Mesothelial cell of epicardium (in vitro differentiated cells): ENCODE results near the gene DUSP16. TPM values are rescaled to one million over a fixed set of nuclear protein-coding genes. Genes with fewer than 3 reads are reported as not detected.

Experiments
- DNase-seq, 2 experiments: peaks; one replicate each; pipeline ENCODE4 v3.0.0; 2021; ENCODE audit warnings: low spot score in 2 of 2; ENCODE audit not compliant: unreplicated experiment in 2 of 2
- H3K27ac Mint-ChIP-seq: 2 replicates; pipeline ENCODE4 v1.8.0; 2021; ENCODE audit warnings: mixed read lengths
- H3K27me3 Mint-ChIP-seq: 2 replicates; pipeline ENCODE4 v1.8.0; 2021; ENCODE audit warnings: low read depth, mixed read lengths
- H3K36me3 Mint-ChIP-seq: 2 replicates; pipeline ENCODE4 v1.8.0; 2021; ENCODE audit warnings: mixed read lengths
- H3K4me1 Mint-ChIP-seq: 2 replicates; pipeline ENCODE4 v1.8.0; 2021; ENCODE audit warnings: mixed read lengths
- H3K4me3 Mint-ChIP-seq: 2 replicates; pipeline ENCODE4 v1.8.0; 2021; ENCODE audit warnings: mild to moderate bottlenecking, moderate library complexity, mixed read lengths
- H3K9me3 Mint-ChIP-seq: 2 replicates; pipeline ENCODE4 v1.8.0; 2021; ENCODE audit warnings: mixed read lengths
- total RNA-seq: library from RNA; stranded (reverse); gene quantifications from 3 replicates; pipeline ENCODE4 v1.2.1, GENCODE V29; 2021
- TF ChIP-seq, protein P1 (sequence below): fragments of 200-600 bp; sonication (generic); IDR thresholded peaks from one replicate; pipeline ENCODE4 v1.5.0; 2021; ENCODE audit warnings: antibody characterized with exemption; ENCODE audit not compliant: unreplicated experiment

DUSP16 gene
- total RNA-seq, 1 donor from 2014 or later, result 31.5 TPM

DNA sequence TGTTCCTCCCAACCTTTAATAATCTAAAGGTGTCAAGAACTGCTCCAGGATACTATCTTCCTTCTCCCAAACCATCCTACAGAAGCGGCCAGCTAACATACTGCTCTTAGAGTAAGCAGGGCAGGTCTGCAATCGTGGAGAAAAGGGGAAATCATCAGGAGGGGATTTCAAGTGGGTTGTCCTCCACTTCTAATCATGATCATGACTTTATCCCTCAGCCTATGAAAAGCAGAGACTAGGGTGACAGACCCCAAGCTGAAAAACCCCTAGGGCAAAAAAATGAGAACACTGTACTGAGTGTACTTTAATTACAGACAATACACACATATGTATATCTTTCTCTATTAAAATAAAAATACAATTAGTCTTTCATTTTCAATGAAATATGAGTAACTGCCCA lies 13.9 kb downstream of the DUSP16 start:
- Mint-ChIP-seq H3K27ac (no peak overlapping the region), H3K36me3 (peaks cover 2% of the 10 kb centered on the region), H3K27me3 (no peaks in the 10 kb centered on the region), H3K4me1 (peaks cover 6% of the 10 kb centered on the region), H3K9me3 (no peaks in the 10 kb centered on the region), H3K4me3 (no peak overlapping the region)
- no peak for DNase-seq
- TF ChIP-seq, protein P1, sequence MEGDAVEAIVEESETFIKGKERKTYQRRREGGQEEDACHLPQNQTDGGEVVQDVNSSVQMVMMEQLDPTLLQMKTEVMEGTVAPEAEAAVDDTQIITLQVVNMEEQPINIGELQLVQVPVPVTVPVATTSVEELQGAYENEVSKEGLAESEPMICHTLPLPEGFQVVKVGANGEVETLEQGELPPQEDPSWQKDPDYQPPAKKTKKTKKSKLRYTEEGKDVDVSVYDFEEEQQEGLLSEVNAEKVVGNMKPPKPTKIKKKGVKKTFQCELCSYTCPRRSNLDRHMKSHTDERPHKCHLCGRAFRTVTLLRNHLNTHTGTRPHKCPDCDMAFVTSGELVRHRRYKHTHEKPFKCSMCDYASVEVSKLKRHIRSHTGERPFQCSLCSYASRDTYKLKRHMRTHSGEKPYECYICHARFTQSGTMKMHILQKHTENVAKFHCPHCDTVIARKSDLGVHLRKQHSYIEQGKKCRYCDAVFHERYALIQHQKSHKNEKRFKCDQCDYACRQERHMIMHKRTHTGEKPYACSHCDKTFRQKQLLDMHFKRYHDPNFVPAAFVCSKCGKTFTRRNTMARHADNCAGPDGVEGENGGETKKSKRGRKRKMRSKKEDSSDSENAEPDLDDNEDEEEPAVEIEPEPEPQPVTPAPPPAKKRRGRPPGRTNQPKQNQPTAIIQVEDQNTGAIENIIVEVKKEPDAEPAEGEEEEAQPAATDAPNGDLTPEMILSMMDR, result no peak

DNA sequence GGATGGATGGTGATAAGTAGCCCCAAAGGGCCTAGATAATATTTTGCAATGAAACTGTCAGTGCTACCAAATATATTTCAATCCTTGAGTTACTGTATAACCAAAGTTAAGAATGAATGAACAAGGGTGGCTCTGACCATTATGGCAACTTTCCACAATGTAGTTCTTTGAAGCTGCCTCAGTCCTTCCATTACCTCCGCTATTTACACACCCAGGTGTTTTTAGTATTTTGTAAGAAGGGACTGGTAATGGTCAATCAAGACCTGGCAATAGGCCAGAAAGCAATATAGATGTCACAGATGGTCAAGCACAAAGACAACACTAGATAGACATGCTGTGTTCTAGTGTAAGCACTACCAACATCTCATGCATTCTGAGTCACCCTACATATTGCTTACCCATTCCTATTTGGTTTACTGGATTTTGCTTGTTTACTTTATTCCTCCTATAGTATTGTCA lies 16.3 kb downstream of the DUSP16 start:
- no peak for DNase-seq
- peaks cover 5% of the 10 kb centered on the region for H3K36me3 Mint-ChIP-seq
- H3K4me1 Mint-ChIP-seq, result peaks cover 9% of the 10 kb centered on the region
- no peaks in the 10 kb centered on the region for H3K9me3 Mint-ChIP-seq
- no peak overlapping the region for H3K4me3 Mint-ChIP-seq
- H3K27me3 Mint-ChIP-seq, result no peaks in the 10 kb centered on the region
- no peak overlapping the region for H3K27ac Mint-ChIP-seq
- TF ChIP-seq, protein P1, result no peak

DNA sequence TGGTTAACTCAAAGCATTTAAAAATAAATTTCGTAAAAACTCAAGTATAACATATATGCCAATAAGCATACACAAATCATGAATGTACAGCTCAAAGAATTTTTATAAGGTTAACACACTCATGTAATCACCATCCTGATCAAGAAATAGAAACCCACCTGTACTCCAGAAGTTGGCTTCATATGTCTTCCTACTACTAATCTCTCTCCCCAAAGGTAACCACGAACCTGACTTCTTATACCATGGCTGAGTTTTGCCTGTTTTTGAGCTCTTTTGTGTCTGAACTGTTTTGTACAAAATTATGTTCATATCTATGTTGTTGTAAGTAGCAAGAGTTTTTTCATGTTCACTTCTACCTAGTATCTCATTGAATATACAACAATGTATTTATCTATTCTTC lies 18.7 kb downstream of the DUSP16 start:
- no peak for DNase-seq
- H3K4me1 Mint-ChIP-seq, result peaks cover 14% of the 10 kb centered on the region
- H3K27ac Mint-ChIP-seq, result peak overlapping the region; percentile 61
- peaks cover 11% of the 10 kb centered on the region for H3K36me3 Mint-ChIP-seq
- no peaks in the 10 kb centered on the region for H3K27me3 Mint-ChIP-seq
- no peak overlapping the region for H3K4me3 Mint-ChIP-seq
- TF ChIP-seq, protein P1, result no peak
- no peaks in the 10 kb centered on the region for H3K9me3 Mint-ChIP-seq

DNA sequence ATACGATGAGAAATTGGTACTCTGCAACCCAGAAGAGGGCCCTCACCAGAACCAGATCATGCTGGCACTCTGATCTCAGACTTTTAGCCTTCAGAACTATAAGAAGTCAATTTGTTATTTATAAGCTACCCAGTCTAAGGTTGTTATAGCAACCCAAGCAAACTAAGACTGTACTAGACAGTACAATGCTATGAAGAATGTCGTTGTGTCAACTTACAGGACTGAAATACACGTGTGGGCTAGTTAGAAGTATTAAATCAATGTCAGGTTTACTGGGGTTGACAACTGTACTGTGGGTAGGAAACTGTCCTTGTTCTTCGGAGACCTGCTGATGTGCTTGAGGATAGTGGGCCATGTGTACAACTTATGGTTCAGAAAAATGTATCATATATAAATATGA lies 19.7 kb downstream of the DUSP16 start:
- H3K4me3 Mint-ChIP-seq, result no peak overlapping the region
- TF ChIP-seq, protein P1, result no peak
- no peaks in the 10 kb centered on the region for H3K9me3 Mint-ChIP-seq
- peaks cover 11% of the 10 kb centered on the region for H3K36me3 Mint-ChIP-seq
- no peak for DNase-seq
- H3K27ac Mint-ChIP-seq, result no peak overlapping the region
- no peaks in the 10 kb centered on the region for H3K27me3 Mint-ChIP-seq
- peaks cover 20% of the 10 kb centered on the region for H3K4me1 Mint-ChIP-seq

DNA sequence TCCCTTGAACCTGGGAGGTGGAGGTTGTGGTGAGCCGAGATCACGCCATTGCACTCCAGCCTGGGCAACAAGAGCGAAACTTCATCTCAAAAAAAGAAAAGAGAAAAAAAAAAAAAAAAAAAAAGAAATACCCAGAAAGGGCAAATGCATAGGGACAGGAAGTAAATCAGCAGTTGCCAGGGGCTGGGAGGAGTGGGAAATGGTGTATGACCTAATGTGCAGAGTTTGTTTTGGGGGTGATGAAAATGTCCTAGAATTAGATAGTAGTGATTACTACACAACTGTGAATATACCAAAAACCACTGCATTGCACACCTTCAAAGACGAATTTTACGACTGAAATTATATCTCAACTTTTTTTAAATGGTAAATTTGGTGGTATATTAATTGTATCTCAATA lies 20.4 kb downstream of the DUSP16 start:
- Mint-ChIP-seq H3K27me3 (no peaks in the 10 kb centered on the region), H3K4me1 (peaks cover 21% of the 10 kb centered on the region), H3K27ac (no peak overlapping the region), H3K36me3 (peaks cover 11% of the 10 kb centered on the region), H3K4me3 (no peak overlapping the region), H3K9me3 (no peaks in the 10 kb centered on the region)
- DNase-seq, result no peak
- TF ChIP-seq, protein P1, result no peak

DNA sequence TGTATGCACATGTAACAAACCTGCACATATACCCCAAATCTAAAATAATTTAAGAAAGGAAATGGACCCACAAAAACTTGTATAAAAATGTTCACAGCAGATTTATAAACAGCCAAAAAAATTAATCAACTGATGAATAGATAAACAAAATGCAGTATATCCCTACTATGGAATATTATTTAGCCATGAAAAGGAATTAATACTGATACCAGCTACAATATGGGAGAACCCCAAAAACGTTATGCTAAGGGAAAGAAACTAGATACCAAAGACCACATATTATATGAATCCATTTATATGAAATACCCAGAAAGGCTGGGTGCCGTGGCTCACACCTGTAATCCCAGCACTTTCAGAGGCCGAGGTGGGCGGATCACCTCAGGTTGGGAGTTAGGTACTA lies 20.9 kb downstream of the DUSP16 start:
- no peaks in the 10 kb centered on the region for H3K9me3 Mint-ChIP-seq

More for the DNA sequence above, 20.9 kb downstream of the DUSP16 start:
- Mint-ChIP-seq H3K4me1 (peaks cover 21% of the 10 kb centered on the region), H3K27ac (no peak overlapping the region), H3K4me3 (no peak overlapping the region), H3K27me3 (no peaks in the 10 kb centered on the region), H3K36me3 (peaks cover 11% of the 10 kb centered on the region)
- no peak for DNase-seq
- TF ChIP-seq, protein P1, result no peak
